K562 (cell line): ENCODE data around the gene PPP2R3B. TPM values are rescaled to one million over a fixed set of nuclear protein-coding genes. Genes with fewer than 3 reads are reported as not detected.

Experiments used
- ATAC-seq: fragments of 200-7000 bp; cut with Tn5 transposase; 3 replicates; pipeline ENCODE4 v1.9.1; 2020; ENCODE audit warnings: moderate library complexity
- BruUV-seq: library from RNA; stranded (reverse); fragments of 400-500 nt; replicated peaks from 2 replicates; lab custom pipeline; 2021; lab: Mats Ljungman, UMichigan
- CTCF ChIA-PET: fragments of 300-600 bp; formaldehyde crosslinking; extraction: SDS; loops from one replicate; lab custom pipeline; 2021; ENCODE audit warnings: low intra/inter-chr PET ratio; lab: Yijun Ruan, JAX
- POLR2A ChIA-PET: fragments of 300-600, 350-650 bp; sonication (Branson Sonifier 250); formaldehyde crosslinking; extraction: SDS; loops from one replicate; lab custom pipeline; 2021; ENCODE audit warnings: antibody characterized with exemption, inconsistent platforms; lab: Yijun Ruan, JAX
- DNase-seq, 4 experiments: peaks; one replicate each; pipeline versions ENCODE4 v3.0.0 to v3.0.0-alpha.2; 2011 to 2018; ENCODE audit warnings: low spot score in 3 of 4, mixed read lengths in 3 of 4; ENCODE audit errors: extremely low read depth in 1 of 4
- FAIRE-seq: peaks from 2 replicates; lab custom pipeline; 2011; peaks lifted over from hg19 to GRCh38; lab: Jason Lieb, UNC
- H2AFZ ChIP-seq: 2 replicates; pipeline ENCODE4 v1.6.0; 2011; ENCODE audit warnings: low read depth, low read length, control low read depth, inconsistent platforms
- H3K27ac ChIP-seq: fragments of 200-600 bp; 3 replicates; pipeline ENCODE4 v1.8.0; 2011; ENCODE audit warnings: low read depth, mild to moderate bottlenecking, control low read depth, inconsistent platforms, low read length, moderate library complexity, mixed read lengths; ENCODE audit errors: extremely low read depth
- H3K27me3 ChIP-seq, 2 experiments: fragments of 300-600 bp in 1 of 2; 2 replicates in 1 of 2; 3 replicates in 1 of 2; pipeline versions ENCODE4 v1.6.0 to v1.8.0; 2011; ENCODE audit warnings: inconsistent platforms in 2 of 2, low read length in 2 of 2, mild to moderate bottlenecking in 1 of 2, mixed read lengths in 1 of 2, moderate library complexity in 1 of 2; ENCODE audit not compliant: control insufficient read depth in 2 of 2, insufficient read depth in 2 of 2
- H3K36me3 ChIP-seq: fragments of 300-600 bp; 3 replicates; pipeline ENCODE4 v1.8.0; 2011; ENCODE audit warnings: mild to moderate bottlenecking, low read length, inconsistent platforms; ENCODE audit not compliant: control insufficient read depth, insufficient read depth
- H3K4me1 ChIP-seq, 2 experiments: fragments of 200-600 bp in 1 of 2; replicated peaks in 1 of 2; 2 replicates in 1 of 2; 3 replicates in 1 of 2; pipeline versions ENCODE4 v1.5.1 to v1.8.0; 2011; ENCODE audit warnings: inconsistent platforms in 2 of 2, low read length in 2 of 2, mild to moderate bottlenecking in 1 of 2, mixed read lengths in 1 of 2, moderate library complexity in 1 of 2; ENCODE audit not compliant: control insufficient read depth in 2 of 2, insufficient read depth in 2 of 2
- H3K4me2 ChIP-seq: 2 replicates; pipeline ENCODE4 v1.6.1; 2011; ENCODE audit warnings: low read length, control low read depth, inconsistent platforms, mixed read lengths; ENCODE audit not compliant: insufficient read depth
- H3K4me3 ChIP-seq: fragments of 200-600 bp; sonication (generic), shearing (Covaris generic); 2 replicates; pipeline ENCODE4 v1.5.1; 2016; ENCODE audit warnings: control low read depth, inconsistent platforms
- H3K79me2 ChIP-seq: fragments of 200-600 bp; 3 replicates; pipeline ENCODE4 v1.8.0; 2011; ENCODE audit warnings: low read length, inconsistent platforms; ENCODE audit not compliant: control insufficient read depth, insufficient read depth
- H3K9ac ChIP-seq, 2 experiments: 2 replicates each; pipeline versions ENCODE4 v1.6.0 to v1.6.1; 2011; ENCODE audit warnings: low read depth in 2 of 2, low read length in 2 of 2, control low read depth in 1 of 2, inconsistent platforms in 1 of 2, mild to moderate bottlenecking in 1 of 2, mixed read lengths in 1 of 2; ENCODE audit not compliant: insufficient read depth in 1 of 2
- H3K9me1 ChIP-seq: one replicate; pipeline ENCODE4 v1.6.0; 2011; ENCODE audit warnings: inconsistent platforms, mild to moderate bottlenecking, low read length, moderate library complexity; ENCODE audit not compliant: control insufficient read depth, insufficient read depth
- H3K9me3 ChIP-seq: replicated peaks from 2 replicates; pipeline ENCODE4 v1.5.1; 2011; ENCODE audit warnings: low read depth, low read length, inconsistent platforms; ENCODE audit not compliant: control insufficient read depth, insufficient read depth
- H4K20me1 ChIP-seq: replicated peaks from 2 replicates; pipeline ENCODE4 v1.6.1; 2011; ENCODE audit warnings: low read length, inconsistent platforms, mixed read lengths; ENCODE audit not compliant: control insufficient read depth, insufficient read depth
- ATF7 ChIP-seq: fragments of 450-650 bp; IDR thresholded peaks from 2 replicates; pipeline ENCODE4 v1.7.1; 2014; ENCODE audit warnings: mild to moderate bottlenecking, moderate library complexity
- BRD9 ChIP-seq: fragments of 450-650 bp; IDR thresholded peaks from 2 replicates; pipeline ENCODE4 v1.6.1; 2018; ENCODE audit warnings: low read depth; ENCODE audit not compliant: partially characterized antibody
- C11orf30 ChIP-seq: fragments of 450-650 bp; IDR thresholded peaks from 2 replicates; pipeline ENCODE4 v1.6.1; 2016; ENCODE audit warnings: low read depth, mild to moderate bottlenecking
- CHD1 ChIP-seq: fragments of 200-600 bp; sonication (generic); IDR thresholded peaks from one replicate; pipeline ENCODE4 v1.6.1; 2012; ENCODE audit warnings: mild to moderate bottlenecking, moderate library complexity, low read length, inconsistent platforms
- DMBX1 ChIP-seq: fragments of 250-450 bp; sonication (Bioruptor Pico); IDR thresholded peaks from 2 replicates; pipeline ENCODE4 v1.8.0; 2022; ENCODE audit warnings: inconsistent platforms, mild to moderate bottlenecking, moderate library complexity, borderline replicate concordance
- MCM2 ChIP-seq: fragments of 450-650 bp; IDR thresholded peaks from 2 replicates; pipeline ENCODE4 v1.6.1; 2017; ENCODE audit warnings: low read depth, mild to moderate bottlenecking
- NONO ChIP-seq, 2 experiments: fragments of 200-400 bp in 1 of 2; fragments of 450-650 bp in 1 of 2; formaldehyde crosslinking in 1 of 2; IDR thresholded peaks; 2 replicates each; pipeline ENCODE4 v1.6.1; 2017; ENCODE audit warnings: low read depth in 2 of 2, mild to moderate bottlenecking in 2 of 2, moderate library complexity in 2 of 2, low read length in 1 of 2
- POLR2G ChIP-seq: fragments of 200-400 bp; formaldehyde crosslinking; IDR thresholded peaks from 2 replicates; pipeline ENCODE4 v1.6.1; 2017; ENCODE audit warnings: low read depth, mild to moderate bottlenecking, antibody characterized with exemption, low read length, moderate library complexity
- WGBS: fragments of 100-300 bp; shearing (Covaris generic); methylation state at CpG from one replicate; pipeline ENCODE4 v1.1.6; 2016; ENCODE audit warnings: low coverage, mixed read lengths; ENCODE audit not compliant: insufficient coverage; ENCODE audit errors: missing lambda C conversion rate; 5-methylcytosine and 5-hydroxymethylcytosine counted together
- in situ Hi-C: fragments of 300-500 bp; cut with MboI; formaldehyde crosslinking; loops from 4 replicates; pipeline ENCODE4 v1.15.0; 2018; ENCODE audit warnings: inconsistent platforms, mixed read lengths
- intact Hi-C: fragments of 100-400 bp; cut with micrococcal nuclease; formaldehyde crosslinking; loops from 2 replicates; pipeline ENCODE4 v1.14.2; 2022
- polyA plus RNA-seq, 8 experiments: library from polyadenylated mRNA; depleted of rRNA in 4 of 8; stranded (reverse) in 5 of 8; unstranded in 3 of 8; fragments of >200 nt; fragmentation: Nextera tagmentation in 2 of 8; fragmentation: Illumina TruSeq in 1 of 8; extraction: Ambion mirVana in 2 of 8; extraction: Trizol in 1 of 8; gene quantifications; 2 replicates each; pipeline versions ENCODE4 v1.2.1 to v1.2.3, GENCODE V29; 2011 to 2014; ENCODE audit warnings: inconsistent platforms in 1 of 8, missing spikeins in 1 of 8
- total RNA-seq, 7 experiments: library from RNA; depleted of rRNA in 6 of 7; stranded (reverse); fragments of >200 nt in 6 of 7; fragmentation: Illumina TruSeq in 2 of 7; extraction: Trizol in 2 of 7; gene quantifications; 2 replicates each; pipeline versions ENCODE4 v1.2.1 to v1.2.3, GENCODE V29; 2011 to 2021; ENCODE audit warnings: low replicate concordance in 1 of 7
- TF ChIP-seq, protein P1 (sequence below): sonication (generic); formaldehyde crosslinking; IDR thresholded peaks from 2 replicates; pipeline ENCODE4 v1.8.1; 2023; ENCODE audit warnings: mild to moderate bottlenecking, missing genetic modification reagents
- TF ChIP-seq, protein P2 (sequence below): fragments of 450-650 bp; IDR thresholded peaks from 2 replicates; pipeline ENCODE4 v1.6.1; 2016; ENCODE audit warnings: mild to moderate bottlenecking

PPP2R3B gene
- total and polyA plus RNA-seq, 9 of the 15 experiments (the other 6 are each of a cell fraction or from before 2014, with no cell fraction given) = 0.04 to 18.2 (median 8.2) TPM; not detected in 1

DNA sequence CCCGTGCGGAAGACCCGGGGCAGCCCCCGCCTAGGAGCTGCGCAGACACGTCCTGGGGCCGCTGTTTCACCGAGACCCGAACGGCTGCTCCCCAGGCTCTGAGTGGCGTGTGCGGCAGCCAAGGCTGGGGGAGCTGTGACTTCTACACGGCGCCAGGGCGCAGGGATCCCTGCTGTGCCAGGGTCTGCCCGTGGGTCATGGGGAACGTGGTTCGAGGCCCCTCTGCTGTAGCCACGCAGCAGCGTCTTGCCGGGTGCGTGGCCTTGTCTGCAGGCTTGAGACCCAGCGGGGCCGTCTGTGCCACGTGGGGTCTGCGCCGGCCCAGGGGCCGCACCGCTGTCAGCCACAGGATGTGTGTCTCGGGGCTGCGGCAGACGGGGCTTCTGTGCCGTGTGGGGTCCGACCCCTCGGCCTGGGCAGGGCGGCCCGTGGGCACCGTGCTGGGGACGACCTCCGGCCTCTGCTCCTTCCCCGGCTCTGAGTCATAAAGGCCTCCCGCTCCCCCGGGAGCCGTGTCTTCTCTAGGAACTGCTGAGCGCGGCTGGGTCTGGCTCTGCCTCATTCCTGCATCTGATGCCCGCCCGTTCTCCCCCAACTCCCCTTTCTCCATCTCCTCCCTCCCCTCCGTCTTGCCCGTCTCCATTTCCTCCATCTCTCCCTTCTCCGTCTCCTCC, 55.4 kb downstream of the PPP2R3B start:
- Histone ChIP-seq H4K20me1 (no peaks in the 10 kb centered on the region), H3K9me1 (no peaks in the 10 kb centered on the region), H3K36me3 (no peaks in the 10 kb centered on the region), H3K4me3 (no peak overlapping the region), H3K9me3 (no peaks in the 10 kb centered on the region), H3K9ac (no peak overlapping the region), H3K4me2 (no peak overlapping the region), H3K27me3 (no peaks in the 10 kb centered on the region), H3K4me1 (peaks cover 0 to 3% of the 10 kb centered on the region in 2 experiments; a peak in 2 of 5 replicates), H3K79me2 (no peaks in the 10 kb centered on the region), H2AFZ (no peak overlapping the region), H3K27ac (no peak overlapping the region)
- ATAC-seq = no peak
- in situ Hi-C loops (no loop called here), intact Hi-C loops (no loop called here)
- no peak for FAIRE-seq
- no TSS peak for BruUV-seq
- no peak for DNase-seq
- WGBS = 68% methylated on average over 15 of the region's 51 CpGs
- TF ChIP-seq BRD9 (no peak), POLR2G (peak; percentile 35; the same call in 1 of the 2 replicates)
- ChIA-PET POLR2A (no interaction called here), CTCF (no interaction called here)

DNA sequence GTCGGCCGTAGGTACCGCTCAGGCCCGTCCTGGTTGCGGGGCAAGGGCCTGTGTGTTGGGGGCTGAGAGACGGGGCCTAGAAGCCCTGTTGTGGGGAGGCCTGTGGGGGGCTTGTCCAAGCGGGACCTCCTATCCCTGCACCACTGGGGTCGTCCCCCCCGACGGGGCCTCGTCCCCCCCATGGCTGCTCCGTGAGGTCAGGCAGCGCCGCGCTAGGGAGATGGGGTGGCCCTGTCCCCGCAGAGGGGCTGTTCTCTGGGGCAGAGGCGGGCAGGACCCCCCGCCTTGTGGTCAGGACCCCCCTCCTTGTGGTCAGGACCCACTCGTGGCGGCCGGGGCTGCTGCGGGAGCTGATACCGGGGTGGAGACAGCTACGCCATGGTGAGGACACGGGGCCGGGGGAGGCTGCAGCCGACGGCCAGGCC, 56.0 kb downstream of the PPP2R3B start:
- no peak for ATAC-seq
- peaks cover 0 to 3% of the 10 kb centered on the region in 2 experiments; a peak in 2 of 5 replicates for H3K4me1 ChIP-seq
- no peaks in the 10 kb centered on the region for H3K9me3 ChIP-seq
- intact Hi-C loops = no loop called here
- in situ Hi-C loops = no loop called here
- H3K4me2 ChIP-seq = no peak overlapping the region
- no peak for DNase-seq
- H3K79me2 ChIP-seq = no peaks in the 10 kb centered on the region
- H3K36me3 ChIP-seq = no peaks in the 10 kb centered on the region
- ChIA-PET CTCF (no interaction called here), POLR2A (no interaction called here)
- TF ChIP-seq MCM2 (no peak), DMBX1 (CRISPR knock-in tag) (no peak), ATF7 (no peak), CHD1 (no peak), C11orf30 (no peak), NONO (IDR thresholded peaks at IDR 0.05; ENCODE audit: low read depth in 2 of 2, low read length in 1 of 2) (no peak), POLR2G (peak; percentile 52; the same call in 1 of the 2 replicates)
- TF ChIP-seq, protein P1, sequence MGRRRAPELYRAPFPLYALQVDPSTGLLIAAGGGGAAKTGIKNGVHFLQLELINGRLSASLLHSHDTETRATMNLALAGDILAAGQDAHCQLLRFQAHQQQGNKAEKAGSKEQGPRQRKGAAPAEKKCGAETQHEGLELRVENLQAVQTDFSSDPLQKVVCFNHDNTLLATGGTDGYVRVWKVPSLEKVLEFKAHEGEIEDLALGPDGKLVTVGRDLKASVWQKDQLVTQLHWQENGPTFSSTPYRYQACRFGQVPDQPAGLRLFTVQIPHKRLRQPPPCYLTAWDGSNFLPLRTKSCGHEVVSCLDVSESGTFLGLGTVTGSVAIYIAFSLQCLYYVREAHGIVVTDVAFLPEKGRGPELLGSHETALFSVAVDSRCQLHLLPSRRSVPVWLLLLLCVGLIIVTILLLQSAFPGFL (CRISPR knock-in tag) = no peak
- TF ChIP-seq, protein P2, sequence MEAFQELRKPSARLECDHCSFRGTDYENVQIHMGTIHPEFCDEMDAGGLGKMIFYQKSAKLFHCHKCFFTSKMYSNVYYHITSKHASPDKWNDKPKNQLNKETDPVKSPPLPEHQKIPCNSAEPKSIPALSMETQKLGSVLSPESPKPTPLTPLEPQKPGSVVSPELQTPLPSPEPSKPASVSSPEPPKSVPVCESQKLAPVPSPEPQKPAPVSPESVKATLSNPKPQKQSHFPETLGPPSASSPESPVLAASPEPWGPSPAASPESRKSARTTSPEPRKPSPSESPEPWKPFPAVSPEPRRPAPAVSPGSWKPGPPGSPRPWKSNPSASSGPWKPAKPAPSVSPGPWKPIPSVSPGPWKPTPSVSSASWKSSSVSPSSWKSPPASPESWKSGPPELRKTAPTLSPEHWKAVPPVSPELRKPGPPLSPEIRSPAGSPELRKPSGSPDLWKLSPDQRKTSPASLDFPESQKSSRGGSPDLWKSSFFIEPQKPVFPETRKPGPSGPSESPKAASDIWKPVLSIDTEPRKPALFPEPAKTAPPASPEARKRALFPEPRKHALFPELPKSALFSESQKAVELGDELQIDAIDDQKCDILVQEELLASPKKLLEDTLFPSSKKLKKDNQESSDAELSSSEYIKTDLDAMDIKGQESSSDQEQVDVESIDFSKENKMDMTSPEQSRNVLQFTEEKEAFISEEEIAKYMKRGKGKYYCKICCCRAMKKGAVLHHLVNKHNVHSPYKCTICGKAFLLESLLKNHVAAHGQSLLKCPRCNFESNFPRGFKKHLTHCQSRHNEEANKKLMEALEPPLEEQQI = no peak
- H3K4me3 ChIP-seq = no peak overlapping the region
- FAIRE-seq = no peak
- H3K27me3 ChIP-seq = no peaks in the 10 kb centered on the region; a peak in 1 of 5 replicates
- H3K9ac ChIP-seq = no peak overlapping the region
- H4K20me1 ChIP-seq = no peaks in the 10 kb centered on the region
- BruUV-seq = no TSS peak
- H2AFZ ChIP-seq = no peak overlapping the region
- no peak overlapping the region for H3K27ac ChIP-seq
- no peaks in the 10 kb centered on the region for H3K9me1 ChIP-seq
- whole genome bisulfite sequencing = no CpG with 5 or more reads among the region's 28 CpGs
